NCI-H2081 treated with DMSO at 0.1 percent for 48 hours (cell line): Measurements from ENCODE around the gene ERCC8.
A peak's percentile ranks its signal among the peaks of the same experiment; 100 is the strongest.
"Not testable (repeated sequence)": the region's sequence is repeated elsewhere in the genome, so short reads cannot be mapped to it uniquely, and the experiment has no call there.

Experiments used
- DNase-seq: peaks from one replicate; lab custom pipeline; 2025; lab: John Stamatoyannopoulos, UW

The ERCC8 gene, protein sequence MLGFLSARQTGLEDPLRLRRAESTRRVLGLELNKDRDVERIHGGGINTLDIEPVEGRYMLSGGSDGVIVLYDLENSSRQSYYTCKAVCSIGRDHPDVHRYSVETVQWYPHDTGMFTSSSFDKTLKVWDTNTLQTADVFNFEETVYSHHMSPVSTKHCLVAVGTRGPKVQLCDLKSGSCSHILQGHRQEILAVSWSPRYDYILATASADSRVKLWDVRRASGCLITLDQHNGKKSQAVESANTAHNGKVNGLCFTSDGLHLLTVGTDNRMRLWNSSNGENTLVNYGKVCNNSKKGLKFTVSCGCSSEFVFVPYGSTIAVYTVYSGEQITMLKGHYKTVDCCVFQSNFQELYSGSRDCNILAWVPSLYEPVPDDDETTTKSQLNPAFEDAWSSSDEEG

DNA sequence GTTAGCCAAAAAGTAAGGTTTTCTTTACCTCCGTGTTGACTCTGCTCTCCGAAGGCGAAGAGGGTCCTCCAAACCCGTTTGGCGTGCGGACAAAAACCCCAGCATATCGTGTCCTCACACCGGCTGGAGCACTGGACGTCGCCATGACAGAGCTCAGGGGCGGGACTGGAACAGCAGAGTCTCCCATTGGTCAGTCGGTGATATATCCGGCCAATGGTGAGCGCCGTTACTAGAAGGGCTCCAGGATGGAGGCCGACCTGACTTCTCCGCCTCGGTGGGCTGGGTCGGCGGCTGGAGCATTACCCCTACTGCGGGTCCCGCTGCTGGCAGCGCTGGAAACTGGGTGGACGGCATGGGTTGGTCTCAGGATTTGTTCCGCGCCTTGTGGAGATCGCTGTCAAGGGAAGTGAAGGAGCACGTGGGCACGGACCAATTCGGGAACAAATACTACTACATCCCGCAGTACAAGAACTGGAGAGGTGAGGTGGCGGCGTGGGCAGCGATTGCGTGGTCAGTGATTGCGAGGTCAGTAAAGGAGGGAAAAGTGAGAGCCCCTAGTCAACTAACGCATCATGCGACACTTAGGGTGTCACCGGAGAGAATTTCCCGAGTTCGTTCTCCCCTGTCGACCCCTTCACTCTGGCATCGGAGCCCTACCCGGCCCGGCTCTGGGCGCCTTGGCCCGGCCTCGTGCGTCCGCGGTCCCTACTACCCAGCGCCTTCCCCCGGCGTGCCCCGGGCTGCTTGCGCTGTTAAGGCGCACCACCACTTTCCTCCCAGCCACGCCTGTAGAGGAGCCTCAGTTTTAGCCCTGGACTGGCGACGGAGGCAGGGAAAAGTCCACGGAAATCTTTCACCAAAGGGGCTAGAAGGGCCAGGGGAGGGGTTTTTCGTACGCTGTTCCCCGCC lies at the start of gene ERCC8, which contains the start of gene NDUFAF2:
Gene ERCC8 (minus strand): TSS at position 167 of the 909 bp plus-strand sequence. CDS start 62 bp downstream, at position 105.
Gene NDUFAF2 (plus strand): TSS at position 302 of the 909 bp plus-strand sequence. CDS start 51 bp downstream, at position 353.
- DNase-seq, result peak; percentile 24

DNA sequence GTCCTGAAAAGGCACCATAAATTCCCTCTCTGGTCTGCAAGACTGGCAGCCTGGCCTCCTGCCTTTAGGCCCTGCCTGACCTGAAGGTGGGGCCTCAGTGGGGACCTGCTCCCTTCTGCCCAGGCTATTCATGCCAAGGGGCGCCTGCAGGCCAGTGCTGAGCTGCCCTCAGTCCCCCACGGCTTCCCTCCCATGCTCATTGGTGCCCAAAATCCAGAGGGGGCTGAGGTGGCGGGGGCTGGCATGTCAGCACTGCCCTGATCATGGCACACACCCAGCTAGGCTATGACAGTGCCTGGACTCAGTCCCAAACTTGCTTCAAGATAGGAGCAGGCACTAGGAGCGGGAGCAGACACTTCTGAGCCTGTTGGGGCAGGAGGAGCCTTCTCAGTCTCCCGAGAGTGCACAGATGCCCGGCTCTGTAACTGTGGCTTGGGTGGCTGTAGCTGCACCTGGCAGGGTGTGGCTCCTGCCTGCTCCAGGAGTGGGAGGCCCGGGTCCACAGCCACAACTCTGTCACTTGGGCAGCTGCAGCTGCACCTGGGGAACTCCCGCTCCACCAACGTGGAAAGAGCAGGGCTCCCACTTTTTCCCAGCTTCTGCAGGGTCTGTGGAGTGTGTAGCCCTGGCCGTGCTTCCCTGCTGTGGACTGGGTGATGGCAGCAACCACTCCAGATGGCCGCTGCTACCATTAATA lies 49.2 kb upstream of the ERCC8 start:
- DNase-seq, result no peak

DNA sequence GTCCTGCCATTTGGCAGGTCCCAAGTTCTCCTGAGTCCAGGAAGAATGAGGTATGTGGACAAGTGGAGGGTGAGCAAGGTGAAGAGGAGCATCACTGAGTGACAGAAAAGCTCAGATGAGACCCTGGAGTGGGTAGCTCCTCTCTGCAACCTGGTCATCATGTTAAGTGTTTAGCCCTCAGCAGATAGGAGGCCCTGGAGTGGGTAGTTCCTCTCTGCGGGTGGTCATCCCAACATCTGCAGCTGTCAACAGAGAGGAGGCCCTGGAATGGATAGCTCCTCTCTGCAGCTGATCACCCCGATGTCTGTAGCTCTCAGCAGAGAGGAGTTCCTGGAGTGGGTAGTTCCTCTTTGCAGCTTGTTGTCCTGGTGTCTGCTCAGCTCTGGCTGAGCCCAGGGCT lies 48.6 kb upstream of the ERCC8 start:
- no peak for DNase-seq

DNA sequence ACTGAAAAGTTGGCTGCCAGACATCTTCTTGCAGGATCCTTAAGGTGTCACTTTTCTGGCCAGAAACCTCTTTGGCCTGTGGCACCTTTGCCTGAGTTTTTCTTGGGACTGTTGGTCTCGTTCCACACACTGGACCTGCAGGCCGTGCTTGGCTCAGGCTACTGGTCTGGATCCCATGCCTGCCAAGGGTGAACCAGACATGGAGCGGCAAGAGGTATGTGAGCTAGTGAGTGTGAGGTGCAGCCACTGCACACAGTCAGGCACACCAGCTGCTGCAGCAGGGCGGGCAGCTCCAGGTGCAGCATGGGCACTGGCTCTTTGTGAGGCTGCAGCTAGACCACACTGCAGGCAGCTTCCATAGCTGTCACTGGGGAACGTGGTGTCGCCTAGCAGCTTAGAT lies 48.0 kb upstream of the ERCC8 start:
- DNase-seq, result no peak

DNA sequence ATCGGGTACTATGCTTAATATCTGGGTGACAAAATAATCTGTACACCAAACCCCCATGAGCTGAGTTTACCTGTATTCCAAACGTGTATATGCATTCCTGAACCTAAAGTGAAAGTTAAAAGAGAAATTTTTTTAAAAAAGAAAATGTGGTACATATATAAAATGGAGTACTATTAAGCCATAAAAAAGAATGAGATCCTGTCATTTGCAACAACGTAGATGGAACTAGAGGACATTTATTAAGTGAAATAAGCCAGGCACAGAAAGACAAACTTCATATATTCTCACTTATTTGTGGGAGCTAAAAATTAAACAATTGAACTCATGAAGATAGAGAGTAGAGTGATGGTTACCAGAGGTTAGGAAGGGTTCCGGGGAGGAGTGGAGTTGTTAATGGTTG lies 44.9 kb upstream of the ERCC8 start:
- no peak for DNase-seq

DNA sequence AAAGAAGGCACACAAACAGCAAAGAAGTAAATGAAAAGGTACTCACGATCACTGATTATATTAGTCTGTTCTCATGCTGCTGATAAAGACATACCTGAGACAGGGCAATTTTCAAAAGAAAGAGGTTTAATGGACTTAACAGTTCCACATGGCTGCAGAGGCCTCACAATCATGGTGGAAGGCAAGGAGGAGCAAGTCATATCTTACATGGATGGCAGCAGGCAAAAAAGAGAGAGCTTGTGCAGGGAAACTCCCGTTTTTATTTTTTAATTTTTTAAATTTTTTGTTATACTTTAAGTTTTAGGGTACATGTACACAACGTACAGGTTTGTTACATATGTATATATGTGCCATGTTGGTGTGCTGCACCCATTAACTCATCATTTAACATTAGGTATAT lies 37.3 kb upstream of the ERCC8 start:
- DNase-seq, result not testable (repeated sequence)

DNA sequence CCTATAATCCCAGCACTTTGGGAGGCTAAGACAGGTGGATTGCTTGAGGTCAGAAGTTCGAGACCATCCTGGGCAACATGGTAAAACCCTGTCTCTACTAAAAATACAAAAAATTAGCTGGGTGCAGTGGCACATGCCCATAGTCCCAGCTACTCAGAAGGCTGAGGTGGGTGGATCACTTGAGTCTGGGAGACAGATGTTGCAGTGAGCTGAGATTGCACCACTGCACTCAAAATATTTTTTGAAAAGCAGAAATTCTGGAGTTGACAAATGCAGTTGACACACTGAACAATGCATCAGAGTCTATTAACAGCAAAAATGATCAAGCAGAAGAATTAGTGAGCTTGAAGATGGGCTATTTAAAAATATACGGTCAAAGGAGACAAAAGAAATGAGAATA lies 35.6 kb upstream of the ERCC8 start:
- DNase-seq, result no peak

DNA sequence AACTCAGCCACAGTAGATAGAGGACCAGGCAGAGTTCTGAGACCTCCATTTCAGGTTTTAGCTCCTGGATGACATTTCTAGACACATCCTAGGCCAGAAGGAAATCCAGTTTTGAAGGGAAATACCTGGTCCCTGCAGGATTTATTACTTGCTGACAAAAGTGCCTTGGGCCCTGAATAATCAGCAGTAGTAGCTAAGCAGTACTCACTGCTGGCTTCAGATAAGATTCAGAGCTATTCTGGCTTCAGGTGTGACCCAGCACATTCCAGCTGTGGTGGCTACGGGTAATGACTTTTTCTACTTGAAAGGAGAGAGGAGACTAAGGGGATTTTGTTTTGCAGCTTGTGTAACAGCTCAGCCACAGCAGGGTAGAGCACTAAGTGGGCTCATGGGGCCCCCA lies 34.1 kb upstream of the ERCC8 start:
- DNase-seq, result no peak

DNA sequence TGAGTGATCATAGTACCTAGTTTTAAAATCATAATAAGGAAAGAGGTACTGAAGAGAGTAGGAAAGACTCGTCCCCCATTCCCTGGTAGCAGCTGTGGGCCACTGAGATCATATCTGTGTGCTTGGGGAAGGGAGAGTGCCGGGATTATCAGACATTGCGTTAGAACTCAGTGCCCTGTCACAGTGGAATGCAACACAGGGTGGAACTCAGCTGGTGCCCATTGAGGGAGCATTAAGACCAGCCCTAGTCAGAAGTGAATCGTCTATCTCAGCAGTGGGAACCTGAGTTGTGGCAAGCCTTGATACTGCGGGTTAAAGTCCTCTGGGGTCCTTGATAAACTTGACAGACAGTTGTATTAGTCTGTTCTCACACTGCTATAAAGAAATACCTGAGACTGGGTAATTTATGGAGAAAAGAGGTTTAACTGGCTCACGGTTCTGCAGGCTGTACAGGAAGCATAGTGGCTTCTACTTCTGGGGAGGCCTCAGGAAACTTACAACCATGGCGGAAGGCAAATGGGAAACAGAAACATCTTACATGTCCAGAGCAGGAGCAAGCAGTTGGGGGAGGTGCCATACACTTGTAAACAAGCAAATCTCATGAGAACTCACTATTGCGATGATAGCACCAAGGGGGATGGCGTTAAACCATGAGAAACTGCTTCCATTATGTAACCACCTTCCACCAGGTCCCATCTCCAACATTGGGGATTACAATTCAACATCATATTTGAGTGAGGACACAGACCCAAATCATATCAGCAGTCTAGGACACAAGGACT lies 33.3 kb upstream of the ERCC8 start:
- no peak for DNase-seq

DNA sequence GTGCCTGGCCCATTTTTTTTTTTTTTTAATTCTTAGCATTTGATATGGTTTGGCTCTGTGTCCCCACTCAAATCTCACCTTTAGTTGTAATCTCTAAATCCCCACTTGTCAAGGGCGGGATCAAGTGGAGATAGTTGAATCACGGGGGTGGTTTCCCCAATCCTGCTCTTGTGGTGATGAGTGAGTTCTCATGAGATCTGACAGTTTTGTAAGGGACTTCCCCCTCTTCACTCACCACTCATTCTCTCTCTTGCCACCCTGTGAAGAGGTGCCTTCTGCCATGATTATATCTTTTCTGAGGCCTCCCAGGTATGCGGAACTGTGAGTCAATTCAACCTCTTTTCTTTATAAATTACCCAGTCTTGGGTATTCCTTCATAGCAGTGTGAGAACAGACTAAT lies 27.4 kb upstream of the ERCC8 start:
- no peak for DNase-seq

DNA sequence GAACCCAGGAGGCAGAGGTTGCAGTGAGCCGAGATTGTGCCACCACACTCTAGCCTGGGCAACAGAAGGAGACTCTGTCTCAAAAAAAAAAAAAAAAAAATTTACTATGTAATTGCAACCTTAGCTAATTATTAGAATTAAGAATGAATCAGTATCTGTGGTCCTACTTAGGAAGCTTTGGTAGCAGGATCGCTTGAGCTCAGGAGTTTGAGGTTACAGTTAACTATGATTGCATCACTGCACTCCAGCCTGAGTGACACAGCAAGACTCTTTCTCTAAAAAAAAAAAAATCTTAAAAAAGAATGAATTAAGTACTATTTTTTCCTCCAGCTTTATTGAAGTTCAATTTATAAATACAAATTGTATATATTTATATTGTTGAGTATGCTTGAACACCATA lies 16.8 kb upstream of the ERCC8 start:
- DNase-seq, result no peak

DNA sequence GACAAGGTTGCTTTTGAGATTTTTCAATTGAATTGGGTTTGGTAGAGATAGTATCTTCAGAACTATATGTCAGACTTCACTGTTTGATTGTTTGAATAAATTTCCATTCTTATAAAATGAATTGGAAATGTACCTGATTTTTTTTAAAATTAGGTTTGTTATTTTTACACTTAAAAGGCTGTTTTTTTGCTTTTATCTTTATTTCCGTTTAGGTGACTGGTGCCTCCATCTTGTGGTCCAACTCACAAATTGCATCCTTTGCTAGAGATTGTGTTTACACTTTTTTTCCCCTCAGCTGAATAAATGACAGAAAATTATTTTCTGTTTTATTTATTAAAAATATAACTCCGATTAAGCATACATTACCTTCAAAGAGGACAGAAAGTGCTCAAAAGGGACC lies 15.7 kb upstream of the ERCC8 start:
- DNase-seq, result no peak

DNA sequence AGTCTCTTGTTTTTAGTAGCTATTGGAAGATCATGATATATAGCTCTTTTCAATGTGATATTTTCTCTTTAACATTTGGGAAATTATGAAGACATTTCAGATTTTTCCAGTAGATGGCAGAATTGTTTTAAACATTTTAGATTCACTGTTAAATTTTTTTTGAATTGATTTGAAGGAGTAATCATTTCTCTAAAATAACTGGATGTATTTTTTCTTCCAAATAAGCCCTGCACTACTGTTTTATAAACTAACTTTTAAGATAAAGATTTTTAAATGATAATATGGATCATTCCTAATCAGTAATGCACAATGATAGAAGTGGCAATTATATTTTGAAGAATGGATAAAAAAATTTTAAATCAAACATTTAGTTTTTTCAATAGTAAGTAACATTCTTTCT lies 14.3 kb upstream of the ERCC8 start:
- no peak for DNase-seq

DNA sequence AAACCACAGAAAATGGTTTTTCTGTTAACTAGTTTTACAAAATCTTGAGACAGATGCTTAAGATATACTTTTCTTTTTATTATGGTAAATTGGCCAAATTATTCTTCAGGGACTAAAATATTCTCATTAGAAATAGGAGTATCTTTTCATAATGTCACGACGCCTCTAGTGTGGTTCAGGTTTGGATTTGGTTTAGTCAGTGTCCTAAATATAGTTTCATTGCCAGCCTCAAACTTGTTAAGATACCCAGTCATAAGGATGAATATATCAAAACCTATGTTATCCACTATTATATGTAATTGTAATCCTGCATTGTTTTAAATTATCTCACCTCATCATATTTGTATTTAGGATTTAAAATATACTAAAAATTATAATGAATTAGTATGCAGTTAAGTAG lies 13.8 kb upstream of the ERCC8 start:
- no peak for DNase-seq

DNA sequence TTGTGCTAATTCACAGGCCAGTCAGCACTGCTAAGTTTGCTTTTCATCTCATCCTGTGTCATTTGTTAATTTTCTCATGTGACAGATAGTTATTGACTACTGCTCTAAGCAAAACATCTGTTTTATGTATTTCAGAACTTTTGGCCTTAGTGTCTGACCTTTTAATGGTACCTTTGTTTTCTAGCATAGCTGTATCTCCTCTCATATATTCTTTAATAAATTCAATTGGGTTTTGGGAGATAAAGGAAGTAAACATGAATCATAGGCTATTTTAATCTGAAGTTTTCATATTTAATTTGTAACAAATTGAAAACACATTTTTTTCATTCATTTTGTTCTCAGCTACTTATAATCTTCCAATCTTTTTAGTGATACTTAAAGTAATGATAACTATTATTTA lies 13.2 kb upstream of the ERCC8 start:
- no peak for DNase-seq

DNA sequence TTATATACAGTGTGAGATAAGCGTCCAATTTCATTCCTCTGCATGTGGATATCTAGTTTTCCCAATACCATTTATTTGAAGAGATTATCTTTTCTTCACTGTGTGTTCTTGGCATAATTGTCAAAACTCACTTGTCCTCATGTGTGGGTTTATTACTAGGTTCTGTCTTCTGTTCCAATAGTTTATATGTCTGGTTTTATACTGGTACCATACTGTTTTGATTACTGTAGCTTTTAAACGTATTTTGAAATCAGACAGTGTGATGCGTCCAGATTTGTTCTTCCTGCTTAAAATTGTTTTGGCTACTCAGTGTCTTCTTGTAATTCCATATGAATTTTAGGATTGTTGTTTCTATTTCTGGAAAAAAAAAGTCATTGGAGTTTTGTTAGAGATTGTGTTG lies 10.4 kb upstream of the ERCC8 start:
- no peak for DNase-seq

DNA sequence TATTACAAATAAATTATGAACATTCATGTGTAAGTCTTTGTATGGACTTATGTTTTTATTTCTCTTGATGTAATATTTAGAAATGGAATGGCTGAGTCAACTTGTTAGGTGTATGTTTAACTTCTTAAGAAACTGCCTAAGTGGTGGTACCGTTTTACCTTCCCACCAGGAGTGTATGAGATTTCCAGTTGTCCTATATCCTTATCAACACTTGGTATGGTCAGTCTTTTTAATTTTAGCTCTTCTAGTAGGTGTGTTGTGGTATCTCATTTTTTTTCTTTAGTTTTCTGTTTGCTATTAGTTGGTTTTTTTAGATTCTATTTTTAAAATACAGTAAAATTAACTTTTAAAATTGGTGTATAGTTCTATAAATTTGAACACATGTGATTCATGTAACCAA lies 3.9 kb upstream of the ERCC8 start:
- DNase-seq, result no peak

DNA sequence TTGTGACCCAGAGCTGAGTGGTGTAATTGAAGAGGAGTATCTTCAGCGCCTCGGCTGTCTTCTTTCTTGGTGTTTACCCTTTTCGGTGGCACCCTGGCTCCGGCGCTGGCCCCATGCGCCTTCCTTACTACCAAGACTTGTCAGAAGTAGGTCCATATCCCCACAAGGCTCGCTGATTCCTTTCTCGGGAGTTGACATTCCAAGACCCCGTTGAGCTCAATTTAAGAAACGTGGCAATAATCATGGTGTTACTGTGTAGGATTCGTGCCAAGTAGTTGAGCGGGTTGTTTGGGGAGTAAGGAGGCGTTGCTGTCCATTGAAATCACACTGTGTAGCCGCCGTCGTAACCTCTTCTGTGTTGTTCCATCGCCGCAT lies 930 bp upstream of the ERCC8 start:
- no peak for DNase-seq

DNA sequence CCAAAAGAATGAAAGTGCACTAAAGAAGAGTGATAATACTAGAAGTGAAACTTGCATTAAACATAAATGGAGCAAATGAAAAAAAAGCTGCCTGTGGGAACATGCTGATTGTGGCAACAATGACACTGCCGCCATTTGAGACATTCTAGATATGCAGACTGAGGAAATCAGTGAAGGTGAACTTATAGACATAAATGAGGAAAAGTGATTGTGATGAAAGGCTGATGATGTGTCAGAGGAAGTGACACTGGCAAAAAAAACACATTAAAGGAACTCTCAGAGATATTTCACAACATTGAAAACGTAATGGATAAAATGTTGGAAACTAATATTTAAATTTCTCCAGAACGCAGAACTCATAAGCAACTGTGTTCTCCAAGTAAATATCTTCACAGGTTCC lies 1.2 kb downstream of the ERCC8 start:
- DNase-seq, result no peak

DNA sequence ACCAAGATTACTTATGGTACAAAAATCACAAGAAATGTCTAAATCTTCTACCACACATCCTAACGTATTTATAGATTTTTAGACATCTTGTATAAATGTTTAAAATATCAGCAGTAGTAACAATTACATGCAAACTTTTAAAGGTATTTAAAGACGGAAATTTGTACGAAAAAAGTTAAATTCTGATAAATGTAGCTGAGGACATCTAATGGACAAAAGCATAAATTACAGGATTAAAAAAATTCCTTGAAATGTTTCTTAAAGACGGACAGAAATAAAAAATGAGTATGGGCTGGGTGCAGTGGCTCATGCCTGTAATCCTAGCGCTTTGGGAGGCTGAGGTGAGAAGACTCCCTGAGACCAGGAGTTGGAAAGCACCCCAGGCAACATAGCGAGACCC lies 15.8 kb downstream of the ERCC8 start:
- no peak for DNase-seq

DNA sequence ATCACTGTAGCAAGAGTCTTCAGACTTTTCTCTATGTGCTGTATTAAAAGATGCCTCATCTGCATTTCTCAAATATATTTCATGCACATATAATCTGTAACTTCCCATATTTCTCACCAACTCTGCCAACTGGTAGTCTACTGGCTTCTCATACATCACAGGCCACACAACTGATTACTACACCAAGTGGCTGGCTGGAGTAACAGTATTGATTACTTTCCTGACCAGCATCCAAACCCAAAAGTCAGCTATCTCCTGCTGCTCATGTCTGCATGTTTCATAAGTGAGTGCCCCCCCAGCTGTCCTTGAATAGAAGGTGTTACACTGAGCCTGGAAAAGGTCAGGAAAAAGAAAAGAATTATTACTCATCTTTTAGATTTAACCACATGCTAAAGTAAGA lies 17.4 kb downstream of the ERCC8 start:
- no peak for DNase-seq

DNA sequence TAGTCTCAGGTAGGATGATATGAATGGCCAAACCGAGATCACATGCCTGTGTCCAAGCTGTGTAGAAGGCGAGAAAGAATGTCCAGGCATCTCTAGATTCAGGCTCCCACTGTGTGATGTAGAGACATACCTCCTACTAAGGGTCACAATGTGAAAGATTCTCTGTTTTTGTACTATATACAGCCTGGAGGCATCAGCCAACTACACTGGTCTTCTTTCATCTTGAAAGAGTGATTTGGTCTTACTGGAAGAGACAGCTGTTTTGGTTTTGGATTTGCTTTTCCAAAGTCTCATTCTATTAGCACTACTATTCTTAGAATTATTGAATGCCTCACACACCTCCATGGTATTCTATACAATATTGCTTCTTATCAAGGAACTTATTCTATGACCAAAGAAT lies 26.4 kb downstream of the ERCC8 start:
- no peak for DNase-seq
